Measurements from ENCODE around the gene CD226. TPM values are rescaled to one million over a fixed set of nuclear protein-coding genes. Genes with fewer than 3 reads are reported as not detected.

CD226 gene
- total and polyA plus RNA-seq, 2 of the 13 experiments (the other 11 are each of a cell fraction or from before 2014, with no cell fraction given): 0.13 to 0.77 TPM

GRCh38 chr18:69996951-69997798 lies 49.5 kb upstream of the CD226 start (continued):
- peak; percentile 32; the same call in 1 of the 2 replicates for TF ChIP-seq HNF4G (IDR thresholded peaks at IDR 0.05; ENCODE audit: borderline replicate concordance, low read depth, low read length)
- no peak for TF ChIP-seq HNF4G (CRISPR knock-in tag; IDR thresholded peaks at IDR 0.05; ENCODE audit: borderline replicate concordance, low read depth)
- peak; percentile 49; the same call in 1 of the 2 replicates for TF ChIP-seq HNF4A (CRISPR knock-in tag; IDR thresholded peaks at IDR 0.05)

DNA sequence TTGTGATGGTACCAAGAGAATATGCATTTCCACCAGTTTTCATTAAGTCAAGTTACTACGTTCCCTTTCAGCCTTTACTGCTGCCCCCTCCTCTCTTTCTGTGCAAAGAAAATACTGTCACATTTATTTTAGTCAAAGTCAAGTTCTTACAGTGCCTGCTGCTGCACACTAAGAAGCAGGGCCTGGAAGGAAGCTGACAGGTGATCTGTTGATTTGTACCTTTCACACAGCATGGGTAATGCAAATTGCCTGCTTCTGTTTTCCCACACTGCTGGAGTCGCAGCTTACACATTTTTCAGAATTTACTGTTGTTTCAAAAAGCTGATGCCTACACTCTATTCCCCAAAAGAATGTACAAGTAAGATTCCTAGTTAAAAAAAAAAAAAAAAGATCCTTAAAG lies 48.7 kb upstream of the CD226 start:
- FAIRE-seq (no peak), ATAC-seq (no peak), DNase-seq (ENCODE audit: low spot score) (no peak)
- no peak overlapping the region for H3K9ac ChIP-seq (ENCODE audit: insufficient read depth, low read depth, low read length)
- H3K4me1 ChIP-seq (ENCODE audit: insufficient read depth, low read length): peaks cover 15% of the 10 kb centered on the region
- H3K27ac ChIP-seq (ENCODE audit: extremely low read length, insufficient read depth, low read length): no peak overlapping the region
- CTCF ChIA-PET (ENCODE audit: low intra/inter-chr PET ratio, low total read pairs): no interaction called here
- intact Hi-C loops (cut with micrococcal nuclease; ENCODE audit: unreplicated experiment): no loop called here
- POLR2A ChIA-PET: no interaction called here
- 98% methylated on average over 2 of the region's 2 CpGs for WGBS (ENCODE audit: low lambda C conversion rate)
- no peaks in the 10 kb centered on the region for H3K79me2 ChIP-seq (ENCODE audit: insufficient read depth, low read length)
- 0 out of 5 replicates have a peak, but pooled peaks cover 0 to 3% of the 10 kb centered on the region in 2 experiments for H3K36me3 ChIP-seq (replicated peaks in 1 of 2; ENCODE audit: control insufficient read depth in 1 of 2, insufficient read depth in 2 of 2, low read length in 2 of 2)
- H2AFZ ChIP-seq (ENCODE audit: low read length): no peak overlapping the region
- in situ Hi-C loops (cut with HindIII; ENCODE audit: extremely low pct_ligation_motif_present, low pct_unique_long_range_greater_than_20kb): no loop called here
- no TSS peak for BruUV-seq (replicated peaks)
- no peak overlapping the region for H3K4me2 ChIP-seq (ENCODE audit: low read depth, low read length)
- no peaks in the 10 kb centered on the region for H3K9me3 ChIP-seq (ENCODE audit: low read length)
- no peaks in the 10 kb centered on the region for H4K20me1 ChIP-seq (ENCODE audit: insufficient read depth, low read length)
- no peak overlapping the region for H3K4me3 ChIP-seq (replicated peaks in 1 of 3; ENCODE audit: insufficient read depth in 1 of 3, low read depth in 2 of 3, low read length in 3 of 3)
- no peaks in the 10 kb centered on the region for H3K27me3 ChIP-seq (ENCODE audit: control insufficient read depth in 1 of 2, insufficient read depth in 2 of 2, low read length in 2 of 2)
- TF ChIP-seq AGO1 (IDR thresholded peaks at IDR 0.05; ENCODE audit: low read depth, low read length, poor library complexity, severe bottlenecking): no peak
- no peak for TF ChIP-seq ZNF224 (CRISPR knock-in tag; IDR thresholded peaks at IDR 0.05)
- TF ChIP-seq ZNF350 (CRISPR knock-in tag; IDR thresholded peaks at IDR 0.05; ENCODE audit: borderline replicate concordance, low read depth): no peak
- no peak for TF ChIP-seq MAZ (IDR thresholded peaks at IDR 0.05; ENCODE audit: borderline replicate concordance, low read depth, low read length)
- TF ChIP-seq MAZ (CRISPR knock-in tag; IDR thresholded peaks at IDR 0.05; ENCODE audit: low read depth): no peak
- no peak for TF ChIP-seq SP1 (IDR thresholded peaks at IDR 0.05)
- TF ChIP-seq SP1 (CRISPR knock-in tag; IDR thresholded peaks at IDR 0.05): no peak
- TF ChIP-seq, protein P1, sequence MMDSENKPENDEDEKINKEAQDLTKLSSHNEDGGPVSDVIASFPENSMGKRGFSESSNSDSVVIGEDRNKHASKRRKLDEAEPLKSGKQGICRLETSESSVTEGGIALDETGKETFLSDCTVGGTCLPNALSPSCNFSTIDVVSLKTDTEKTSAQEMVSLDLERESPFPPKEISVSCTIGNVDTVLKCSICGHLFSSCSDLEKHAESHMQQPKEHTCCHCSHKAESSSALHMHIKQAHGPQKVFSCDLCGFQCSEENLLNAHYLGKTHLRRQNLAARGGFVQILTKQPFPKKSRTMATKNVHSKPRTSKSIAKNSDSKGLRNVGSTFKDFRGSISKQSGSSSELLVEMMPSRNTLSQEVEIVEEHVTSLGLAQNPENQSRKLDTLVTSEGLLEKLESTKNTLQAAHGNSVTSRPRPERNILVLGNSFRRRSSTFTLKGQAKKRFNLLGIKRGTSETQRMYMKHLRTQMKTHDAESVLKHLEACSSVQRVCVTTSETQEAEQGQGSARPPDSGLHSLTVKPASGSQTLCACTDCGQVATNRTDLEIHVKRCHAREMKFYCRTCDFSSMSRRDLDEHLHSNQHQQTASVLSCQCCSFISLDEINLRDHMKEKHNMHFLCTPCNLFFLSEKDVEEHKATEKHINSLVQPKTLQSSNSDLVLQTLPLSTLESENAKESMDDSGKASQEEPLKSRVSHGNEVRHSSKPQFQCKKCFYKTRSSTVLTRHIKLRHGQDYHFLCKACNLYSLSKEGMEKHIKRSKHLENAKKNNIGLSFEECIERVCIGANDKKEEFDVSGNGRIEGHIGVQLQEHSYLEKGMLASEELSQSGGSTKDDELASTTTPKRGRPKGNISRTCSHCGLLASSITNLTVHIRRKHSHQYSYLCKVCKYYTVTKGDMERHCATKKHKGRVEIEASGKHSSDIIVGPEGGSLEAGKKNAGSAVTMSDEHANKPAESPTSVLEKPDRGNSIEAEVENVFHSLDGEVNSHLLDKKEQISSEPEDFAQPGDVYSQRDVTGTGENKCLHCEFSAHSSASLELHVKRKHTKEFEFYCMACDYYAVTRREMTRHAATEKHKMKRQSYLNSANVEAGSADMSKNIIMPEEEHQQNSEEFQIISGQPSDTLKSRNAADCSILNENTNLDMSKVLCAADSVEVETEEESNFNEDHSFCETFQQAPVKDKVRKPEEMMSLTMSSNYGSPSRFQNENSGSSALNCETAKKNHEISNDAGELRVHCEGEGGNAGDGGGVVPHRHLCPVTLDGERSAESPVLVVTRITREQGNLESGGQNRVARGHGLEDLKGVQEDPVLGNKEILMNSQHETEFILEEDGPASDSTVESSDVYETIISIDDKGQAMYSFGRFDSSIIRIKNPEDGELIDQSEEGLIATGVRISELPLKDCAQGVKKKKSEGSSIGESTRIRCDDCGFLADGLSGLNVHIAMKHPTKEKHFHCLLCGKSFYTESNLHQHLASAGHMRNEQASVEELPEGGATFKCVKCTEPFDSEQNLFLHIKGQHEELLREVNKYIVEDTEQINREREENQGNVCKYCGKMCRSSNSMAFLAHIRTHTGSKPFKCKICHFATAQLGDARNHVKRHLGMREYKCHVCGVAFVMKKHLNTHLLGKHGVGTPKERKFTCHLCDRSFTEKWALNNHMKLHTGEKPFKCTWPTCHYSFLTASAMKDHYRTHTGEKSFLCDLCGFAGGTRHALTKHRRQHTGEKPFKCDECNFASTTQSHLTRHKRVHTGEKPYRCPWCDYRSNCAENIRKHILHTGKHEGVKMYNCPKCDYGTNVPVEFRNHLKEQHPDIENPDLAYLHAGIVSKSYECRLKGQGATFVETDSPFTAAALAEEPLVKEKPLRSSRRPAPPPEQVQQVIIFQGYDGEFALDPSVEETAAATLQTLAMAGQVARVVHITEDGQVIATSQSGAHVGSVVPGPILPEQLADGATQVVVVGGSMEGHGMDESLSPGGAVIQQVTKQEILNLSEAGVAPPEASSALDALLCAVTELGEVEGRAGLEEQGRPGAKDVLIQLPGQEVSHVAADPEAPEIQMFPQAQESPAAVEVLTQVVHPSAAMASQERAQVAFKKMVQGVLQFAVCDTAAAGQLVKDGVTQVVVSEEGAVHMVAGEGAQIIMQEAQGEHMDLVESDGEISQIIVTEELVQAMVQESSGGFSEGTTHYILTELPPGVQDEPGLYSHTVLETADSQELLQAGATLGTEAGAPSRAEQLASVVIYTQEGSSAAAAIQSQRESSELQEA (CRISPR knock-in tag; IDR thresholded peaks at IDR 0.05; ENCODE audit: not compliant biosample characterization): no peak
